ENCODE data around the gene ADD2. TPM values are rescaled to one million over a fixed set of nuclear protein-coding genes. Genes with fewer than 3 reads are reported as not detected.
A peak's percentile ranks its signal among the peaks of the same experiment; 100 is the strongest.

ADD2 gene
- total RNA-seq, 2 donors from 2014 or later, result 14.8 to 53.0 TPM

- H3K36me3 ChIP-seq (ENCODE audit: control insufficient read depth, insufficient read depth, low read length), result no peaks in the 10 kb centered on the region
- no peak for DNase-seq
- H3K27ac ChIP-seq (ENCODE audit: low read depth, low read length), result peak overlapping the region; percentile 75
- H3K4me1 ChIP-seq (ENCODE audit: control insufficient read depth, insufficient read depth, low read length), result no peaks in the 10 kb centered on the region
- no peak overlapping the region for H3K9ac ChIP-seq (ENCODE audit: extremely low read depth, low read length, poor library complexity, severe bottlenecking)
- 69 to 100% methylated on average over 1 to 3 of the region's 3 CpGs for WGBS, 2 experiments (ENCODE audit: insufficient coverage in 1 of 2, insufficient read length in 1 of 2)
- Mint-ChIP-seq H3K27me3 (ENCODE audit: insufficient read depth) (peaks cover 6% of the 10 kb centered on the region), H3K4me3 (no peak overlapping the region), H3K9me3 (no peaks in the 10 kb centered on the region), H3K36me3 (ENCODE audit: low read depth) (no peaks in the 10 kb centered on the region), H3K27ac (no peak overlapping the region), H3K4me1 (peaks cover 11% of the 10 kb centered on the region)
- no peak overlapping the region for H3K4me3 ChIP-seq (ENCODE audit: low read length)
- H3K27me3 ChIP-seq (ENCODE audit: control insufficient read depth, insufficient read depth, low read length, poor library complexity, severe bottlenecking), result no peaks in the 10 kb centered on the region
- H3K9me3 ChIP-seq (ENCODE audit: control insufficient read depth, low read length), result no peaks in the 10 kb centered on the region
- TF ChIP-seq CTCF (conservative IDR thresholded peaks at IDR 0.05), result no peak
Measured at GRCh38 chr2:70745276-70745825, 22.6 kb downstream of the ADD2 start.

- H3K4me1 ChIP-seq (ENCODE audit: control insufficient read depth, insufficient read depth, low read length), result no peaks in the 10 kb centered on the region
- no peaks in the 10 kb centered on the region for H3K27me3 ChIP-seq (ENCODE audit: control insufficient read depth, insufficient read depth, low read length, poor library complexity, severe bottlenecking)
- H3K36me3 Mint-ChIP-seq (ENCODE audit: low read depth), result no peaks in the 10 kb centered on the region
- H3K9me3 Mint-ChIP-seq, result no peaks in the 10 kb centered on the region
- H3K36me3 ChIP-seq (ENCODE audit: control insufficient read depth, insufficient read depth, low read length), result no peaks in the 10 kb centered on the region
- H3K9me3 ChIP-seq (ENCODE audit: control insufficient read depth, low read length), result no peaks in the 10 kb centered on the region
- H3K27ac ChIP-seq (ENCODE audit: low read depth, low read length), result peak overlapping the region; percentile 78
- no peak for DNase-seq
- peaks cover 11% of the 10 kb centered on the region for H3K4me1 Mint-ChIP-seq
- no peak overlapping the region for H3K4me3 ChIP-seq (ENCODE audit: low read length)
- 75 to 81% methylated on average over 3 of the region's 3 CpGs for WGBS, 2 experiments (ENCODE audit: insufficient coverage in 1 of 2, insufficient read length in 1 of 2)
- no peak overlapping the region for H3K9ac ChIP-seq (ENCODE audit: extremely low read depth, low read length, poor library complexity, severe bottlenecking)
- no peak overlapping the region for H3K4me3 Mint-ChIP-seq
- H3K27me3 Mint-ChIP-seq (ENCODE audit: insufficient read depth), result no peaks in the 10 kb centered on the region
- H3K27ac Mint-ChIP-seq, result peak overlapping the region; percentile 52
- no peak for TF ChIP-seq CTCF (conservative IDR thresholded peaks at IDR 0.05)
Measured at GRCh38 chr2:70744397-70744796, 23.6 kb downstream of the ADD2 start.

- H3K27me3 ChIP-seq (ENCODE audit: control insufficient read depth, insufficient read depth, low read length, poor library complexity, severe bottlenecking), result no peaks in the 10 kb centered on the region
- no peaks in the 10 kb centered on the region for H3K9me3 ChIP-seq (ENCODE audit: control insufficient read depth, low read length)
- DNase-seq, result no peak
- Mint-ChIP-seq H3K36me3 (ENCODE audit: low read depth) (no peaks in the 10 kb centered on the region), H3K4me3 (no peak overlapping the region), H3K27me3 (ENCODE audit: insufficient read depth) (no peaks in the 10 kb centered on the region), H3K27ac (no peak overlapping the region), H3K4me1 (peaks cover 7% of the 10 kb centered on the region), H3K9me3 (no peaks in the 10 kb centered on the region)
- H3K4me1 ChIP-seq (ENCODE audit: control insufficient read depth, insufficient read depth, low read length), result no peaks in the 10 kb centered on the region
- peak; percentile 20 for TF ChIP-seq CTCF (conservative IDR thresholded peaks at IDR 0.05)
- H3K9ac ChIP-seq (ENCODE audit: extremely low read depth, low read length, poor library complexity, severe bottlenecking), result no peak overlapping the region
- no peak overlapping the region for H3K4me3 ChIP-seq (ENCODE audit: low read length)
- H3K27ac ChIP-seq (ENCODE audit: low read depth, low read length), result peak overlapping the region; percentile 78
- H3K36me3 ChIP-seq (ENCODE audit: control insufficient read depth, insufficient read depth, low read length), result no peaks in the 10 kb centered on the region
Measured at GRCh38 chr2:70743677-70744076, 24.3 kb downstream of the ADD2 start.
